Left ventricle myocardium inferior (tissue), 1 donor: ENCODE measurements around the gene ZBTB3. TPM values are rescaled to one million over a fixed set of nuclear protein-coding genes. Genes with fewer than 3 reads are reported as not detected.
"Not testable (repeated sequence)": the region's sequence is repeated elsewhere in the genome, so short reads cannot be mapped to it uniquely, and the experiment has no call there.

ENCODE experiments used
- DNase-seq: peaks from one replicate; pipeline ENCODE4 v3.0.0-alpha.2; 2020
- H3K27ac ChIP-seq: fragments of 200-600 bp; replicated peaks from 2 replicates; pipeline ENCODE4 v1.8.0; 2021
- H3K27me3 ChIP-seq: fragments of 200-600 bp; 2 replicates; pipeline ENCODE4 v1.8.0; 2021; ENCODE audit warnings: low read depth
- H3K36me3 ChIP-seq: fragments of 200-600 bp; 2 replicates; pipeline ENCODE4 v1.8.0; 2021
- H3K4me1 ChIP-seq: fragments of 200-600 bp; 2 replicates; pipeline ENCODE4 v1.8.0; 2021
- H3K4me3 ChIP-seq: fragments of 200-600 bp; 2 replicates; pipeline ENCODE4 v1.8.0; 2021; ENCODE audit warnings: mild to moderate bottlenecking, moderate library complexity
- H3K9me3 ChIP-seq: fragments of 200-600 bp; replicated peaks from 2 replicates; pipeline ENCODE4 v1.8.0; 2021
- CTCF ChIP-seq: fragments of 200-600 bp; IDR thresholded peaks from 2 replicates; pipeline ENCODE4 v1.8.0; 2021; ENCODE audit warnings: antibody characterized with exemption, mild to moderate bottlenecking, borderline replicate concordance
- intact Hi-C: fragments of 100-400 bp; cut with micrococcal nuclease; formaldehyde crosslinking; loops from one replicate; pipeline ENCODE4 v1.11.0; 2022
- total RNA-seq: library from RNA; stranded (reverse); fragmentation: NEBNext Ultra II Directional; extraction: Animal tissue kit (Norgen Biotek cat#: 25700); gene quantifications from one replicate; pipeline ENCODE4 v1.2.1, GENCODE V29; 2021
- donor health status: DM: no; HTN: yes; CAD: no; lungs with severe emphysema.

ZBTB3 gene
- total RNA-seq, 1 donor from 2014 or later, result 9.5 TPM

- Histone ChIP-seq H3K9me3 (no peaks in the 10 kb centered on the region), H3K27me3 (no peaks in the 10 kb centered on the region), H3K4me3 (no peak overlapping the region), H3K36me3 (peaks cover 86% of the 10 kb centered on the region), H3K27ac (no peak overlapping the region), H3K4me1 (peaks cover 4% of the 10 kb centered on the region)
- no peak for TF ChIP-seq CTCF
- intact Hi-C loops, result no loop called here
- no peak for DNase-seq
These were observed 16.8 kb downstream of the ZBTB3 start for GRCh38 chr11:62737196-62737595.

DNA sequence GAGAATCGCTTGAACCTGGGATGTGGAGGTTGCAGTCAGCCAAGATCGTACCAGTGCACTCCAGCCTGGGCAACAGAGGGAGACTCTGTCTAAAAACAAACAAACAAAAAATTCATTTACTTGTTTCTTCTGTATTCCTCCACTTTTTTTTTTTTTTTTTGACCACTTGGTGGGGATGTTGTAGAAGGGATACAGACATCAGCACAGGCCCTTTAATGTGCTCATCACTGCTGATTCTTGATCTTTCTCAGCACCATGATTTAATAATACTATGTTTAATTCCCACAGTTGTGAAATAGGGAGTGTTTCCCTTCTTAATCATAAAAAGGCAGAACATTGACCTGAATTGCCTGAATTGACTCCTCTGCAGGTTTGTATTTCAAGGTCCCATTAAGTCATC, 21.1 kb downstream of the ZBTB3 start:
- intact Hi-C loops, result no loop called here
- H3K36me3 ChIP-seq, result peaks cover 60% of the 10 kb centered on the region

GRCh38 chr11:62730076-62730475, 23.9 kb downstream of the ZBTB3 start:
- peaks cover 33% of the 10 kb centered on the region for H3K36me3 ChIP-seq
- H3K9me3 ChIP-seq, H3K27ac ChIP-seq, intact Hi-C loops, H3K27me3 ChIP-seq, DNase-seq: not testable (repeated sequence)
- H3K4me1 ChIP-seq, result peaks cover 63% of the 10 kb centered on the region
- H3K4me3 ChIP-seq, result peak overlapping the region; percentile 91

More for the DNA sequence above, 21.1 kb downstream of the ZBTB3 start:
- Histone ChIP-seq H3K27ac (no peak overlapping the region), H3K4me1 (peaks cover 41% of the 10 kb centered on the region), H3K9me3 (no peaks in the 10 kb centered on the region), H3K27me3 (no peaks in the 10 kb centered on the region), H3K4me3 (no peak overlapping the region)
- no peak for DNase-seq
- TF ChIP-seq CTCF, result no peak

GRCh38 chr11:62728171-62728988, 25.6 kb downstream of the ZBTB3 start, which contains the start of gene TTC9C:
Gene TTC9C, plus strand, starts transcription at chr11:62728486. Its CDS starts 363 bp downstream, at chr11:62728849.
- H3K4me1 ChIP-seq, result peaks cover 80% of the 10 kb centered on the region
- DNase-seq, result peak; percentile 87
- intact Hi-C loops, result loop anchor here (10.0 kb wide), 1 partner anchor 106 kb away; the partner anchor contains the start of genes STX5, TEX54 and WDR74
- peak within 1 kb of the TSS; percentile 95 for H3K27ac ChIP-seq
- peak within 1 kb of the TSS; percentile 91 for H3K4me3 ChIP-seq
- H3K36me3 ChIP-seq, result peaks cover 25% of the 10 kb centered on the region
- H3K27me3 ChIP-seq, result no peaks in the 10 kb centered on the region
- no peaks in the 10 kb centered on the region for H3K9me3 ChIP-seq
- TF ChIP-seq CTCF, result no peak

- TF ChIP-seq CTCF, result no peak
- Histone ChIP-seq H3K4me3 (peak overlapping the region; percentile 91), H3K27ac (peak overlapping the region; percentile 95), H3K27me3 (no peaks in the 10 kb centered on the region), H3K36me3 (peaks cover 25% of the 10 kb centered on the region), H3K4me1 (peaks cover 81% of the 10 kb centered on the region), H3K9me3 (no peaks in the 10 kb centered on the region)
- intact Hi-C loops, result loop anchor here (10.0 kb wide), 1 partner anchor 107 kb away; the partner anchor contains the start of genes STX5, TEX54 and WDR74
- peak; percentile 82 for DNase-seq
These were observed 26.1 kb downstream of the ZBTB3 start for GRCh38 chr11:62727872-62728170.
